ENCODE data around the gene ANKS1A.

Gene ANKS1A

DNA sequence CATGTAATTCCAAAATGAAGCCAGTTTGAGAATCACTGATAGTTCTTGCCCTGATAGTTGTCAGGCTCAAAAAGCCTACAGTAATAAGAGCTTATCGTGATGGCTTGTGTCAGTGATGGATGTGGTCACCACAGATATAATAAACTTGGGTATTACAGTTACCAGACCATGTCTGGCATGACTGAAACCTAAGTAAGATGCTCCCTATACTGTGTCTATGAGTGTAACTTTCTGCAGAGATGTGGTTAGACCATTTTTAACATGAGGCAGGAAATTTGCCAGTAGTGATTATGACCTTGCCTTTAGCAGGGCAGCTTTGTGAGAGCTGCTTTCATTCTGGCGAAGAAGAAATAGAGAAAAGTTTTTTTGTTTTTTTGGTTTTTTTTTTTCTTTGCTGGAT lies 90.2 kb downstream of the ANKS1A start:
- no peak for DNase-seq (ENCODE audit: insufficient read length, low spot score)
- no peak for FAIRE-seq
- TF ChIP-seq, protein P1, sequence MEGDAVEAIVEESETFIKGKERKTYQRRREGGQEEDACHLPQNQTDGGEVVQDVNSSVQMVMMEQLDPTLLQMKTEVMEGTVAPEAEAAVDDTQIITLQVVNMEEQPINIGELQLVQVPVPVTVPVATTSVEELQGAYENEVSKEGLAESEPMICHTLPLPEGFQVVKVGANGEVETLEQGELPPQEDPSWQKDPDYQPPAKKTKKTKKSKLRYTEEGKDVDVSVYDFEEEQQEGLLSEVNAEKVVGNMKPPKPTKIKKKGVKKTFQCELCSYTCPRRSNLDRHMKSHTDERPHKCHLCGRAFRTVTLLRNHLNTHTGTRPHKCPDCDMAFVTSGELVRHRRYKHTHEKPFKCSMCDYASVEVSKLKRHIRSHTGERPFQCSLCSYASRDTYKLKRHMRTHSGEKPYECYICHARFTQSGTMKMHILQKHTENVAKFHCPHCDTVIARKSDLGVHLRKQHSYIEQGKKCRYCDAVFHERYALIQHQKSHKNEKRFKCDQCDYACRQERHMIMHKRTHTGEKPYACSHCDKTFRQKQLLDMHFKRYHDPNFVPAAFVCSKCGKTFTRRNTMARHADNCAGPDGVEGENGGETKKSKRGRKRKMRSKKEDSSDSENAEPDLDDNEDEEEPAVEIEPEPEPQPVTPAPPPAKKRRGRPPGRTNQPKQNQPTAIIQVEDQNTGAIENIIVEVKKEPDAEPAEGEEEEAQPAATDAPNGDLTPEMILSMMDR (IDR thresholded peaks at IDR 0.05; ENCODE audit: insufficient read depth, missing control alignments) = no peak

DNA sequence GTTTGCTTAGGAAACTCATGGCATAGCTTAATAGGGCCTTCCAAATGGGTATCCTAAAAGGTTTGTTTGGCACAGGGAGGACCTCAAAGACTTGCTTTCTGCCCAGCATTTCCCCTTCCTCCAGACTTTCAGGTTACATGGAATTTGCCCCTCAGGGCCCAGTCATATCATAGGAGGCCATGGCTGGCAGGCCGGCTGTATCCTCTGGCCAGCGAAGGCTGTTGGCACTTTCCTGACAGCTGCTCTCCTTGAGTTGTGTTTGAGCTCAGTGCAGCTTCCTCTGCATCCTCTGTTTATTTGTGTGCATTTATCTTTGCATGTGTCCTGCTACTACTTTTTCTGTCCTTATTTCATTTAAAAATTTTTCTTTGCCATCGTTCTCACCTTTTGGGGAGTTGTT lies 90.9 kb downstream of the ANKS1A start:
- DNase-seq (ENCODE audit: insufficient read length, low spot score) = no peak
- TF ChIP-seq, protein P1 (IDR thresholded peaks at IDR 0.05; ENCODE audit: insufficient read depth, missing control alignments) = no peak
- FAIRE-seq = no peak

DNA sequence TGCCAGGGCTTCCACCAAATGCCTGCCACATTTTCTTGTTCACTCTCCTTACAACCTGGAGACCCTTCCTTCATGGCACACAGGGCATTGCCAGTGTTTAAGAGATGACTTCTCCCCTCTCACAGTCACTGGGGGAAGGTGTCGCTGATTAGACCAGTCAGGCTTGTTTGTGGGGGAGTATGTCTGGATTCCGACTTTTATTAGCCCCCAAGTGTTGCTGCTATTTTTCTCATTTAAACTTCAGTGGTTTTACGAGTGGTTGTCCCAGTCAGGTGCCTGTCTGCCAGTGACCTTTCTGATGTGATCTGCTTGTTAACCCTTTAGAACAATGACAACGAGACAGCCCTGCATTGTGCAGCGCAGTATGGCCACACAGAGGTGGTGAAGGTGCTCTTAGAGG lies 92.3 kb downstream of the ANKS1A start:
- TF ChIP-seq, protein P1 (IDR thresholded peaks at IDR 0.05; ENCODE audit: insufficient read depth, missing control alignments) = no peak
- DNase-seq (ENCODE audit: insufficient read length, low spot score) = no peak
- no peak for FAIRE-seq

DNA sequence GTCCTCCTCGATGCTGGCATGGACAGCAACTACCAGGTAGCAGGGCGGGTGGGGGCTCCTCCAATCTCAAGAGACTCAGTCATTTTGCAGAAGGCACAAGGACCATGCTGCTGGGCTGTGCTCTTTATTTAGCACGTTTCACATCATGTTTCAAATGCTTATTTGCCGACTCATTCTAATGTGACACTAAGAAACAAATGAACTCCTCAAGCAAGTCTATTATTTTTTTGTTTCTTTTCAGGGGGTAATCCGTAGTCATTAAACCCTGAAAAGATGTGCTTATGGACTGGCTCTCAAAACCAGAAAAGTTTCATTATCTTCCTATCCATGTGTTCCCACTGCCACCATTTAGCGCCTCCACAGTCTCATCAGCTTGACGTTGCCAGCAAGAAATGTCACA lies 92.9 kb downstream of the ANKS1A start:
- no peak for FAIRE-seq
- TF ChIP-seq, protein P1 (IDR thresholded peaks at IDR 0.05; ENCODE audit: insufficient read depth, missing control alignments) = no peak
- no peak for DNase-seq (ENCODE audit: insufficient read length, low spot score)

DNA sequence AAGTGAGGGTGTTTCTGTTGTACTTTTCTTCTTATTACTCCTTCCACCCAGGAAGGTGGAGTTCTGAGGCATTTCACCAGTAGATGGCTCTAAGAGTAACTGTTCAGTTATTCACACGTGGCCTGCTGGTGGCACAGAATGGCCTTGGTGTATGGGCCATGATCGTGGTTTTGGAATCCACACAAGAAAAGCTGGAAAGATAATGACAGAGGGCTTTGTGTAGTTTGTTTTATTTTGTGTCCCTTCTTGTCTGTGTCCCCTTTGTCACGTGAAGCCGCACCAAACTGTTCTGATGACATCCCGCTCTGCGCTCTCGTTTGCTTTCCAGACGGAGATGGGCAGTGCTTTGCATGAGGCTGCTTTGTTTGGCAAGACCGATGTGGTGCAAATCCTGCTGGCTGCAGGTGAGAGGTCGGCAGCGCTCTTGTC lies 93.4 kb downstream of the ANKS1A start:
- DNase-seq (ENCODE audit: insufficient read length, low spot score) (no peak), FAIRE-seq (no peak)
- TF ChIP-seq, protein P1 (IDR thresholded peaks at IDR 0.05; ENCODE audit: insufficient read depth, missing control alignments) = peak; percentile 24

DNA sequence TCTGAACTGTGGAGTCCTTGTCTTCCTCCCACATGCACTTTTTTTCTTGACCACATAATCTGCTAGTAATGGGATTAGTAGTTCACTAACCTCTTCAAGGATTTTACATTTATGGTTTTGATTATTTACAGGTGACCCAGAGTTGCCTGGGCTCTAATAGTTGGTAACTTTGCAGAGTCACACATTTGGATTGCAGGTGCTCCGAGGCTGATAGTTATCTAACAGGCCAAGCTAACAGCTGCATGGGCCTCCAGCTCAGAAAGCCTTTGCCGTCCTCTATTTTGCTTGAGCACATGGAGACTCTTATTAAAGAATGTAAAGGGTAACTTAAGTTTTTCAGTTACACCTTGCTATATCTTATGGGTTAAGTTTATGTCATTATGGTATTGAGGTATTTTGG lies 95.4 kb downstream of the ANKS1A start:
- TF ChIP-seq, protein P1 (IDR thresholded peaks at IDR 0.05; ENCODE audit: insufficient read depth, missing control alignments) = no peak
- no peak for FAIRE-seq
- peak; percentile 23 for DNase-seq (ENCODE audit: insufficient read length, low spot score)

DNA sequence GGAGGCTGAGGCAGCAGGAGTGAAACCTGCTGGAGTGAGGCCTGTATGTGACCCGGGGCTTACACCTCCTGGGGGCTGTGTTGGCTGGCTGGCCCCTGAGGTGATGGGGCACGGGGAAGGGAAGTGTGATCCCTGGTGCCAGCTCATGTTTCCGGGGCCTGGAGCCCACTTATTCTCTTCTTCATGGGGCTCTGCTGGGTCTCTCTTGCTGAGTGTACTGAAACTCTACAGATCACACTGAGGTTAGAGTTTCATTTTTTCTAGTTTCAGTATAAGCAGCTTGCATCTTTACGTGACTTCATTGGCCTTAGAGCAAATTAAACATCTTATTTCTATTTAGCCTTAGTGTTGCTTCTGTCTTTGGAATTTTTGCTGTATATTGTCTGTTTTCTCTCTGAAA lies 96.2 kb downstream of the ANKS1A start:
- DNase-seq (ENCODE audit: insufficient read length, low spot score) (no peak), FAIRE-seq (no peak)
- TF ChIP-seq, protein P1 (IDR thresholded peaks at IDR 0.05; ENCODE audit: insufficient read depth, missing control alignments) = no peak
